Activated CD4-positive, alpha-beta T cell treated with anti-CD3 and anti-CD28 coated beads, Interleukin-2, amount 10 ng/mL, durations not matched to agents 7 days and 5 days (primary cell): ENCODE data around the gene PTGER3. TPM values are rescaled to one million over a fixed set of nuclear protein-coding genes. Genes with fewer than 3 reads are reported as not detected.
A peak's percentile ranks its signal among the peaks of the same experiment; 100 is the strongest.

Experiments
- CTCF ChIA-PET: fragments of 350-600 bp; sonication (Branson Sonifier 250); formaldehyde crosslinking; loops from one replicate; lab custom pipeline; 2021; ENCODE audit warnings: antibody characterized with exemption; lab: Charles Lee
- POLR2A ChIA-PET: fragments of 350-600 bp; sonication (Branson Sonifier 250); formaldehyde crosslinking; loops from one replicate; lab custom pipeline; 2021; ENCODE audit warnings: antibody characterized with exemption; lab: Charles Lee
- DNase-seq: peaks from one replicate; pipeline ENCODE4 v3.0.0-alpha.2; 2020
- H3K27ac Mint-ChIP-seq: one replicate; pipeline ENCODE4 v1.8.0; 2021; ENCODE audit warnings: mild to moderate bottlenecking, moderate library complexity, mixed read lengths
- H3K27me3 Mint-ChIP-seq: one replicate; pipeline ENCODE4 v1.8.0; 2021; ENCODE audit warnings: mixed read lengths
- H3K36me3 Mint-ChIP-seq: one replicate; pipeline ENCODE4 v1.8.0; 2021; ENCODE audit warnings: low read depth, mixed read lengths
- H3K4me1 Mint-ChIP-seq: one replicate; pipeline ENCODE4 v1.8.0; 2021; ENCODE audit warnings: mixed read lengths
- H3K4me3 Mint-ChIP-seq: one replicate; pipeline ENCODE4 v1.8.0; 2021; ENCODE audit warnings: mild to moderate bottlenecking, moderate library complexity, mixed read lengths
- H3K9me3 Mint-ChIP-seq: one replicate; pipeline ENCODE4 v1.8.0; 2021; ENCODE audit warnings: mixed read lengths
- total RNA-seq, 2 experiments: library from RNA; stranded (reverse); gene quantifications; one replicate each; pipeline ENCODE4 v1.2.3, GENCODE V29; 2021

PTGER3 gene
- total RNA-seq, 2 experiments from 2014 or later: 0.12 to 0.15 TPM

DNA sequence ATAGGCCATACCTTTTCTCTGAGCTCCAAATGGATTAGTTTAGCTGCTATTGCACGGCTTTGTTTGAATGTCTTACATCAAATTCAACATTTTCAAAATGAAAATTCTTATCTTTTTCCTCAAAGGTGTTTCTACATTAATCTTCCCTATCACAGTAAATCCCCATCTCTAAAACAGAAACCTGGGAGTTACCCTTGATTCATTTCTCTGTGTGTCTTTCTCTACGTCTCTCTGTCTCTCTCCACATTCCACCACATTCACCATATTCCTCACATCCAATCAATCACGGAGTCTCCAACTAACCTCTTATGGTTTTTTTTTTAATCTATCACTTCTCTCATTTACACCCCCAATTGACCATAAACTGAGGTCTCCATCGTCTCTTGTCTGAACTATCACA lies 24.1 kb downstream of the PTGER3 start:
- H3K4me1 Mint-ChIP-seq: no peaks in the 10 kb centered on the region
- no peak overlapping the region for H3K27ac Mint-ChIP-seq
- H3K27me3 Mint-ChIP-seq: peaks cover 1% of the 10 kb centered on the region
- H3K9me3 Mint-ChIP-seq: no peaks in the 10 kb centered on the region
- POLR2A ChIA-PET: no interaction called here
- no peaks in the 10 kb centered on the region for H3K36me3 Mint-ChIP-seq
- H3K4me3 Mint-ChIP-seq: no peak overlapping the region
- CTCF ChIA-PET: no interaction called here
- DNase-seq: no peak

GRCh38 chr1:71019233-71019969 lies 28.2 kb downstream of the PTGER3 start:
- CTCF ChIA-PET: no interaction called here
- no peaks in the 10 kb centered on the region for H3K27me3 Mint-ChIP-seq
- H3K9me3 Mint-ChIP-seq: no peaks in the 10 kb centered on the region
- POLR2A ChIA-PET: no interaction called here
- H3K4me3 Mint-ChIP-seq: no peak overlapping the region
- H3K27ac Mint-ChIP-seq: no peak overlapping the region
- no peaks in the 10 kb centered on the region for H3K4me1 Mint-ChIP-seq
- no peaks in the 10 kb centered on the region for H3K36me3 Mint-ChIP-seq
- DNase-seq: no peak

DNA sequence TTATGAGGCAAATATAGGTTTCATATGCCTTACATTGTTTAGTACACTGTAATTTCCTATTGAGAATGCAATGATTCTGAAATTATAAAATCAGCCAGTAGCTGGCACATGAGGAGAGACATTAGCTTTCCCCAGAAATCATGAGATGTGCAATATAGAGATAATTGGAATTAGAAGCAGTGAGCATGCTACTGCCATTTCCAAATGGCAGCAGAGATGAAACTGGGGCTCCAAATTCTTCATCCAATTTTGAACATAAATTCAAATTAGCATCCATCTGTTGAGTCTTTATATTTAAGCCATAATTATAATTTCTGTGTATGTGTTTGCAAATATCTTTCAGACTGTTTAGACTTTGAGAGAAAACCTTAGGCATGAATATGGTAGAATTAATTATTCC lies 28.8 kb downstream of the PTGER3 start:
- POLR2A ChIA-PET: no interaction called here
- H3K36me3 Mint-ChIP-seq: no peaks in the 10 kb centered on the region
- H3K27me3 Mint-ChIP-seq: no peaks in the 10 kb centered on the region
- CTCF ChIA-PET: no interaction called here
- H3K9me3 Mint-ChIP-seq: no peaks in the 10 kb centered on the region
- H3K4me1 Mint-ChIP-seq: no peaks in the 10 kb centered on the region
- DNase-seq: no peak
- no peak overlapping the region for H3K27ac Mint-ChIP-seq
- H3K4me3 Mint-ChIP-seq: no peak overlapping the region

DNA sequence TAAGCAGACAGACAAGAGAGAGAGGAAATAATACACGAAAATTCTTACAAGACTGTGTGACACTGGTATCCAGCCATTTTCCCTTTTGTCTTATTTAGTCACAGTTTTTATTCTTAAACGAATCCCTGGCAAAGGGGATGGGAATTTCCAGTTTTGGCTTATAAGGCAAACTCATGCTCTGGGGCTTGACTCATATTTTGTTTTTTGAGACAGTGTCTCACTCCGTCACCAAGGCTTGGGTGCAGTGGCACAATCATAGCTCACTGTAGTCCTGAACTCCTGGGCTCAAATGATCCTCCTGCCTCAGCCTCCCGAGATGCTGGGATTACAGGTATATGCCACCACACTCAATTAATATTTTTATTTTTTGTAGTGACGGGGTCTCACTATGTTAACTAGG lies 31.9 kb downstream of the PTGER3 start:
- H3K36me3 Mint-ChIP-seq: no peaks in the 10 kb centered on the region

DNA sequence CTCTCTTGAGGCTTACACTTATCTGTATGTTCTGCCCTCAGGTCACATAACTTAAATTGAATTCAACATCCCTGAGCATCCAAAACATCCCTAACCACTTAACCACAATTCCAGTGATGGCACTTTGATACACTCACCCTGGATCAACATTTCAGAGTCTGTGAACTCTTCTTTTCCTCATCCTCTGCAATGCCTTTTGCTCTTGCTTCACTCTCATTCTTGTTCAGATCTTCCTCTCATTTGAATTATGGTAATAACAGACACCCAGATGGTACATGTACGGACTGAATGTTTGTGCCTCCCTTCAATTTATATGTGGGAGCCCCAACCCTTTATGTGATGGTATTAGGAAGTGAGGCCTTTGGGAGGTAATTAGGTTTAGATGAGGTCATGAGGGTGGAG lies 33.4 kb downstream of the PTGER3 start:
- Mint-ChIP-seq H3K27me3 (peaks cover 3% of the 10 kb centered on the region), H3K36me3 (no peaks in the 10 kb centered on the region), H3K27ac (no peak overlapping the region), H3K4me3 (no peak overlapping the region), H3K9me3 (no peaks in the 10 kb centered on the region), H3K4me1 (no peaks in the 10 kb centered on the region)
- CTCF ChIA-PET: no interaction called here
- POLR2A ChIA-PET: no interaction called here
- no peak for DNase-seq

More for the DNA sequence above, 31.9 kb downstream of the PTGER3 start:
- ChIA-PET POLR2A (no interaction called here), CTCF (no interaction called here)
- H3K27me3 Mint-ChIP-seq: no peaks in the 10 kb centered on the region
- no peak overlapping the region for H3K27ac Mint-ChIP-seq
- H3K4me1 Mint-ChIP-seq: no peaks in the 10 kb centered on the region
- H3K9me3 Mint-ChIP-seq: no peaks in the 10 kb centered on the region
- no peak for DNase-seq
- H3K4me3 Mint-ChIP-seq: no peak overlapping the region

DNA sequence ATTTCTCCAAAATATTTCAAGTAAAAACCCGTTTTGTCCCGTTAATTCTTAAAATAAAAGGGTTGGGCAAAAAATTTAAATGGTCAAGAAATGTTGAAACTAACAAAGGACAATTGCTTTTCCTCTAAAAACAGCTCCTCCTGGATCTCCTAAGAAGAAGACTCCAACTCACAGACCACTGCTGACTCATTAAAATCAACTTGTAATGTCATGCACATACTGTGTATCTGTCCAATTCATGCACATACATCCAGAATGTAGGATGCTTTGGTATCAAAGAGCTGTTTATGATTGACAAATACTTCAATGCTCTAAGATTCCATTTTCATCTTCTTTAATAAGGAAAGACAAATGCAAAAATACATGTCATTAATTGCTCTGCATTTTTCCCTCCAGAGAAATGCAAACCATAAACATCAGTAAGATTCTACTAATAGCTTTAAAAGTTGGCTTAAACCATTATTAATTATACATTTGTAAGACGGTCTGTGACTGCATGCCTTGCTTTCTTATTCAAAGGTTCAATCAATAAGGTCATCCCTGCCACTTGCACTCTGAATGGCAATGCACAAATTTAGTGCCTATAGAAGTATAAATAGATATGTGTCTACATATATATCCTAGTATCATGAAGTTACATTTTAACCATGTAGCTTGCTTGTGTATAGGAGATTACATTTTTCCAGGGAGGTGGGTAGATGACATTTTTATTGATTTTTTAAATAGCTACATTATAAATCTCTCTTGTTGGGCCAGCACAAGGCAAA lies 44.7 kb downstream of the PTGER3 start:
- Mint-ChIP-seq H3K9me3 (no peaks in the 10 kb centered on the region), H3K36me3 (no peaks in the 10 kb centered on the region), H3K4me1 (no peaks in the 10 kb centered on the region), H3K27ac (no peak overlapping the region), H3K27me3 (peaks cover 6% of the 10 kb centered on the region), H3K4me3 (no peak overlapping the region)
- ChIA-PET CTCF (no interaction called here), POLR2A (no interaction called here)
- no peak for DNase-seq

- no peaks in the 10 kb centered on the region for H3K36me3 Mint-ChIP-seq
- no peaks in the 10 kb centered on the region for H3K4me1 Mint-ChIP-seq
- H3K27me3 Mint-ChIP-seq: peaks cover 6% of the 10 kb centered on the region
- CTCF ChIA-PET: no interaction called here
- no peak overlapping the region for H3K27ac Mint-ChIP-seq
- H3K9me3 Mint-ChIP-seq: no peaks in the 10 kb centered on the region
- no peak for DNase-seq
- POLR2A ChIA-PET: no interaction called here
- no peak overlapping the region for H3K4me3 Mint-ChIP-seq
Observed at GRCh38 chr1:71001624-71002023, 46.0 kb downstream of the PTGER3 start.

GRCh38 chr1:70997793-70998192 lies 49.8 kb downstream of the PTGER3 start:
- Mint-ChIP-seq H3K27ac (no peak overlapping the region), H3K4me3 (no peak overlapping the region)
- POLR2A ChIA-PET: no interaction called here

GRCh38 chr1:70994753-70995268 lies 52.8 kb downstream of the PTGER3 start:
- no peak for DNase-seq
- POLR2A ChIA-PET: no interaction called here
- Mint-ChIP-seq H3K4me1 (peaks cover 4% of the 10 kb centered on the region), H3K27ac (no peak overlapping the region), H3K36me3 (no peaks in the 10 kb centered on the region), H3K27me3 (peaks cover 2% of the 10 kb centered on the region), H3K9me3 (no peaks in the 10 kb centered on the region), H3K4me3 (no peak overlapping the region)
- CTCF ChIA-PET: no interaction called here

More at GRCh38 chr1:70997793-70998192, 49.8 kb downstream of the PTGER3 start:
- Mint-ChIP-seq H3K9me3 (no peaks in the 10 kb centered on the region), H3K36me3 (no peaks in the 10 kb centered on the region), H3K4me1 (peaks cover 4% of the 10 kb centered on the region), H3K27me3 (peaks cover 8% of the 10 kb centered on the region)
- CTCF ChIA-PET: no interaction called here
- no peak for DNase-seq

DNA sequence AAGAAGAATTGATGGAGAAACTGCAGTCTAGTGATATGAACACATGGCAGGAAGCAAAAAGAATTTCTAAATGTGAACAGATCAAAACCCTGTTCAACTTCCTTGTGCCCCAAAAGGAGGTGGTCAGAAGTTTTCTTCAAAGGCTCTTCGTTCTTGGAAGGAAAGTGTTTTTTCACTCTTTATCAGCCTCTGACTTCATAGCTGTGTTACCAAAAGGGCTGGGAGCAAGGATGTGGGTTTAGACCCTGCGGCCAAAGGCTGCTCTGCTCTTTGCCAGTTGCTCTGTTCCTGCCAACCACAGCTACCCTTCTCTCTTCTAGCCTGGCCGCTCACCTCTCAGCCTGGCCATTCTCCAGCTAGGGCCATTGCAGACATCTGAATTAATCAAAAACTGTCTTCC lies 53.8 kb downstream of the PTGER3 start:
- no peaks in the 10 kb centered on the region for H3K9me3 Mint-ChIP-seq
- H3K4me1 Mint-ChIP-seq: peaks cover 4% of the 10 kb centered on the region
- H3K4me3 Mint-ChIP-seq: no peak overlapping the region
- peaks cover 2% of the 10 kb centered on the region for H3K27me3 Mint-ChIP-seq
- peak overlapping the region; percentile 1 for H3K27ac Mint-ChIP-seq
- no peak for DNase-seq
- ChIA-PET CTCF (no interaction called here), POLR2A (no interaction called here)
- H3K36me3 Mint-ChIP-seq: no peaks in the 10 kb centered on the region

DNA sequence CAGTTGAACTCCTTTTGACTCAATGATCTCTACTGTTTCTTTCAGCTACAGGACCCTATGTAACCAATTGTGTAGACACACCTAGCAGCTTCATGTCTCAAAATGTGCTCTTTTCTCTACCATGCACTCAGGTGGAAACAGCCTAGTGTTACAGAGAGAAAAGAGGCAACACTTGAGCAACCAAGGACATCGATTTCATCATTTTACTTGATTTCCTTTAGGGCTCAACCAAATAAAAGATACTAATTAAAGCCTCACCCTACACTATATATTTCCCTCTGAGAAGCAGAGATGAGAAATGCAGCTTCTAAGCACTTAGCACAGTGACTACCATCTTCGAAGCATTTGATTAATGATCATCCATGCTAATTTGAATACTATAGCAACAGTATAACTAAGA lies 55.1 kb downstream of the PTGER3 start:
- H3K27ac Mint-ChIP-seq: no peak overlapping the region
- no peak for DNase-seq
- H3K4me1 Mint-ChIP-seq: peaks cover 4% of the 10 kb centered on the region
- no peak overlapping the region for H3K4me3 Mint-ChIP-seq
- H3K36me3 Mint-ChIP-seq: no peaks in the 10 kb centered on the region
- peaks cover 5% of the 10 kb centered on the region for H3K27me3 Mint-ChIP-seq
- ChIA-PET CTCF (no interaction called here), POLR2A (no interaction called here)
- H3K9me3 Mint-ChIP-seq: no peaks in the 10 kb centered on the region

DNA sequence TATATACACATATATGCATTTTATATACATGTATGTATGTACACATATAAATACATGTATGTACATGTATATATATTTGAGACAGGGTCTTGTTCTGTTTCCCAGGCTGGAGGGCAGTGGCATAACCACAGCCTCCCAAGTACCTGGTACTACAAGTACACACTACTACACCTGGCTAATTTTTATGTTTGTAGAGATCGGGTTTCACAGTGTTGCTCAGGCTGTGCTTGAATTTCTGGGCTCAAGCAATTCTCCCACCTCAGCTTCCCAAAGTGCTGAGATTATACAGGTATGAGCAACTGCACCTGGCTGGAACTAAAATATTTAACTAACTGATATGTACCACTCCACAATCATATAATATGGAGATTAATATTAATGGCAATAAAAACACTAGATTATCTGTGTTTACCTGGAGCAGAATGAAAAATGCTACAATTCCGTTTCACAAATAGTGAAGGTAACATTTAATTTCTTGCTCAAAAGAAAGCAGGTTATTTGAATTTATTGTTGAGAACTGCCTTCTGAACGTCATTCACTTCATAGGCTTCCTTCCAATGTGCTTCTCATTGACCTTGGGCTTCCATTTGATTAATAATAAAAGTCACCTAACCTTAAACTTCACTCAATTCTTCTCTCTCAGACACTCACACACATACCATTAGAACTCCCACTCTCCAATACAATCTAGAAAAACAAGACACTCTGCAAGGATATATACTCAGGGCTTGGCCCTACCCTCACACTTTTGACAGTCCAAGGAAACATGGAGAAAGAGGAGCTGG lies 57.0 kb downstream of the PTGER3 start:
- peaks cover 4% of the 10 kb centered on the region for H3K4me1 Mint-ChIP-seq
- H3K27ac Mint-ChIP-seq: no peak overlapping the region
- ChIA-PET POLR2A (no interaction called here), CTCF (no interaction called here)
- DNase-seq: no peak
- no peaks in the 10 kb centered on the region for H3K36me3 Mint-ChIP-seq
- H3K27me3 Mint-ChIP-seq: peaks cover 5% of the 10 kb centered on the region
- H3K9me3 Mint-ChIP-seq: no peaks in the 10 kb centered on the region
- H3K4me3 Mint-ChIP-seq: no peak overlapping the region

GRCh38 chr1:70987497-70987896 lies 60.1 kb downstream of the PTGER3 start:
- no peak overlapping the region for H3K4me3 Mint-ChIP-seq
- POLR2A ChIA-PET: no interaction called here
- CTCF ChIA-PET: no interaction called here
- H3K4me1 Mint-ChIP-seq: no peaks in the 10 kb centered on the region
- no peaks in the 10 kb centered on the region for H3K36me3 Mint-ChIP-seq
- H3K27me3 Mint-ChIP-seq: peaks cover 3% of the 10 kb centered on the region
- no peak overlapping the region for H3K27ac Mint-ChIP-seq
- H3K9me3 Mint-ChIP-seq: no peaks in the 10 kb centered on the region
- DNase-seq: no peak
